Endothelial cell (in vitro differentiated cells): ENCODE measurements around the gene TOM1L2. TPM values are rescaled to one million over a fixed set of nuclear protein-coding genes. Genes with fewer than 3 reads are reported as not detected.

ENCODE experiments used
- DNase-seq: peaks from one replicate; pipeline ENCODE4 v3.0.0; 2021; ENCODE audit warnings: low spot score
- H3K27ac Mint-ChIP-seq: one replicate; pipeline ENCODE4 v1.8.0; 2021; ENCODE audit warnings: mixed read lengths, inconsistent platforms; ENCODE audit not compliant: unreplicated experiment
- H3K27me3 Mint-ChIP-seq: one replicate; pipeline ENCODE4 v1.8.0; 2021; ENCODE audit warnings: mild to moderate bottlenecking, moderate library complexity, mixed read lengths, inconsistent platforms; ENCODE audit not compliant: unreplicated experiment
- H3K36me3 Mint-ChIP-seq: one replicate; pipeline ENCODE4 v1.8.0; 2021; ENCODE audit warnings: mild to moderate bottlenecking, low read depth, mixed read lengths, inconsistent platforms; ENCODE audit not compliant: unreplicated experiment
- H3K4me1 Mint-ChIP-seq: one replicate; pipeline ENCODE4 v1.8.0; 2021; ENCODE audit warnings: mild to moderate bottlenecking, mixed read lengths, inconsistent platforms; ENCODE audit not compliant: unreplicated experiment
- H3K4me3 Mint-ChIP-seq: one replicate; pipeline ENCODE4 v1.8.0; 2021; ENCODE audit warnings: mild to moderate bottlenecking, mixed read lengths, inconsistent platforms; ENCODE audit not compliant: unreplicated experiment
- H3K9me3 Mint-ChIP-seq: one replicate; pipeline ENCODE4 v1.8.0; 2021; ENCODE audit warnings: mixed read lengths, inconsistent platforms; ENCODE audit not compliant: unreplicated experiment
- CTCF ChIP-seq: fragments of 200-600 bp; sonication (generic); IDR thresholded peaks from one replicate; pipeline ENCODE4 v1.5.0; 2021; ENCODE audit warnings: antibody characterized with exemption; ENCODE audit not compliant: unreplicated experiment
- total RNA-seq: library from RNA; stranded (reverse); fragmentation: NEBNext Ultra II Directional; extraction: Animal tissue kit (Norgen Biotek cat#: 25700); gene quantifications from one replicate; pipeline ENCODE4 v1.2.1, GENCODE V29; 2021; ENCODE audit not compliant: unreplicated experiment

TOM1L2 gene
- total RNA-seq, 1 donor from 2014 or later = 26.9 TPM

GRCh38 chr17:17837380-17837821, 134.8 kb downstream of the TOM1L2 start:
- Mint-ChIP-seq H3K4me1 (peaks cover 63% of the 10 kb centered on the region), H3K4me3 (peak overlapping the region; percentile 88), H3K27me3 (peaks cover 33% of the 10 kb centered on the region), H3K27ac (peak overlapping the region; percentile 98), H3K36me3 (peaks cover 16% of the 10 kb centered on the region), H3K9me3 (no peaks in the 10 kb centered on the region)
- DNase-seq = no peak
- TF ChIP-seq CTCF = no peak

GRCh38 chr17:17836818-17837379, 135.3 kb downstream of the TOM1L2 start, which contains the start of gene SREBF1:
Gene SREBF1 (minus strand): TSS chr17:17836986. CDS start chr17:17836817, 169 bp downstream.
- peak; percentile 66 for DNase-seq
- Mint-ChIP-seq H3K36me3 (peaks cover 16% of the 10 kb centered on the region), H3K27ac (peak within 1 kb of the TSS; percentile 98), H3K4me3 (peak within 1 kb of the TSS; percentile 94), H3K4me1 (peaks cover 62% of the 10 kb centered on the region), H3K9me3 (no peaks in the 10 kb centered on the region), H3K27me3 (peaks cover 36% of the 10 kb centered on the region)
- TF ChIP-seq CTCF = no peak

- peaks cover 16% of the 10 kb centered on the region for H3K36me3 Mint-ChIP-seq
- peak; percentile 98 for DNase-seq
- H3K4me3 Mint-ChIP-seq = peak overlapping the region; percentile 94
- H3K27me3 Mint-ChIP-seq = peaks cover 35% of the 10 kb centered on the region
- H3K4me1 Mint-ChIP-seq = peaks cover 62% of the 10 kb centered on the region
- peak overlapping the region; percentile 91 for H3K27ac Mint-ChIP-seq
- no peaks in the 10 kb centered on the region for H3K9me3 Mint-ChIP-seq
- no peak for TF ChIP-seq CTCF
These were observed 135.9 kb downstream of the TOM1L2 start for GRCh38 chr17:17836250-17836817.

- Mint-ChIP-seq H3K27me3 (peaks cover 31% of the 10 kb centered on the region), H3K27ac (peak overlapping the region; percentile 91), H3K36me3 (peaks cover 16% of the 10 kb centered on the region), H3K9me3 (no peaks in the 10 kb centered on the region), H3K4me1 (peaks cover 59% of the 10 kb centered on the region), H3K4me3 (peak overlapping the region; percentile 94)
- TF ChIP-seq CTCF = no peak
- no peak for DNase-seq
These were observed 136.6 kb downstream of the TOM1L2 start for GRCh38 chr17:17835415-17836249.
